GM23338 (cell line): ENCODE data around the gene HMGN3. TPM values are rescaled to one million over a fixed set of nuclear protein-coding genes. Genes with fewer than 3 reads are reported as not detected.

Experiments
- ATAC-seq: fragments of 200-7000 bp; cut with Tn5 transposase; 3 replicates; pipeline ENCODE4 v1.9.1; 2020
- DNase-seq: peaks from one replicate; pipeline ENCODE4 v3.0.0-alpha.2; 2015; ENCODE audit warnings: low spot score
- H2AFZ ChIP-seq: fragments of 200-600 bp; sonication (generic); 2 replicates; pipeline ENCODE4 v1.8.0; 2016; ENCODE audit warnings: antibody characterized with exemption, mild to moderate bottlenecking, moderate library complexity
- H3F3A ChIP-seq: fragments of 200-600 bp; sonication (generic); replicated peaks from 2 replicates; pipeline ENCODE4 v1.8.0; 2017; ENCODE audit warnings: antibody characterized with exemption, mixed run types, low read depth
- H3K27ac ChIP-seq: fragments of 200-600 bp; sonication (generic); 2 replicates; pipeline ENCODE4 v1.6.1; 2016; ENCODE audit warnings: low read depth
- H3K27me3 ChIP-seq: fragments of 200-600 bp; sonication (generic); 2 replicates; pipeline ENCODE4 v1.8.0; 2016; ENCODE audit warnings: mild to moderate bottlenecking, mixed run types, moderate library complexity; ENCODE audit not compliant: insufficient read depth
- H3K36me3 ChIP-seq: fragments of 200-600 bp; sonication (generic); 2 replicates; pipeline ENCODE4 v1.8.0; 2016; ENCODE audit warnings: mild to moderate bottlenecking; ENCODE audit not compliant: insufficient read depth
- H3K4me1 ChIP-seq: fragments of 200-600 bp; sonication (generic); 2 replicates; pipeline ENCODE4 v1.8.0; 2016; ENCODE audit warnings: mild to moderate bottlenecking, moderate library complexity; ENCODE audit not compliant: insufficient read depth
- H3K4me2 ChIP-seq: fragments of 200-600 bp; sonication (generic); 2 replicates; pipeline ENCODE4 v1.7.1; 2017; ENCODE audit warnings: mixed run types
- H3K4me3 ChIP-seq: fragments of 200-600 bp; sonication (generic); 2 replicates; pipeline ENCODE4 v1.6.1; 2016; ENCODE audit warnings: mixed run types
- H3K79me2 ChIP-seq: fragments of 200-600 bp; sonication (generic); replicated peaks from 2 replicates; pipeline ENCODE4 v1.8.0; 2017; ENCODE audit warnings: mild to moderate bottlenecking; ENCODE audit not compliant: insufficient read depth
- H3K9me2 ChIP-seq: fragments of 200-600 bp; sonication (generic); 2 replicates; pipeline ENCODE4 v1.8.0; 2017; ENCODE audit not compliant: insufficient read depth
- H4K20me1 ChIP-seq: fragments of 200-600 bp; sonication (generic); replicated peaks from 2 replicates; pipeline ENCODE4 v1.8.0; 2017; ENCODE audit warnings: mild to moderate bottlenecking; ENCODE audit not compliant: insufficient read depth
- H3K27ac Mint-ChIP-seq: 2 replicates; pipeline ENCODE4 v1.8.0; 2020; ENCODE audit warnings: inconsistent platforms, mild to moderate bottlenecking, moderate library complexity, mixed read lengths
- H3K27me3 Mint-ChIP-seq: 3 replicates; pipeline ENCODE4 v1.8.0; 2022; ENCODE audit warnings: low read depth, mild to moderate bottlenecking, moderate library complexity, mixed read lengths, inconsistent platforms; ENCODE audit not compliant: insufficient read depth, poor library complexity
- H3K36me3 Mint-ChIP-seq: 3 replicates; pipeline ENCODE4 v1.8.0; 2021; ENCODE audit warnings: low read depth, mild to moderate bottlenecking, inconsistent platforms, moderate library complexity, mixed read lengths
- H3K4me1 Mint-ChIP-seq: 3 replicates; pipeline ENCODE4 v1.8.0; 2020; ENCODE audit warnings: mild to moderate bottlenecking, inconsistent platforms, mixed read lengths
- H3K4me3 Mint-ChIP-seq: 3 replicates; pipeline ENCODE4 v1.8.0; 2021; ENCODE audit warnings: moderate library complexity, mild to moderate bottlenecking, inconsistent platforms, mixed read lengths
- H3K9me3 Mint-ChIP-seq: 3 replicates; pipeline ENCODE4 v1.8.0; 2020; ENCODE audit warnings: moderate library complexity, mild to moderate bottlenecking, inconsistent platforms, mixed read lengths
- CREB1 ChIP-seq: fragments of 250-450 bp; sonication (Bioruptor Pico); IDR thresholded peaks from 2 replicates; pipeline ENCODE4 v1.5.0; 2020; ENCODE audit warnings: low read depth, mild to moderate bottlenecking, moderate library complexity
- EZH2 ChIP-seq: fragments of 200-600 bp; sonication (generic); IDR thresholded peaks from one replicate; pipeline ENCODE4 v1.8.0; 2017; ENCODE audit warnings: antibody characterized with exemption, mild to moderate bottlenecking, low read depth; ENCODE audit not compliant: unreplicated experiment
- EZH2phosphoT487 ChIP-seq: fragments of 200-600 bp; sonication (generic); IDR thresholded peaks from one replicate; pipeline ENCODE4 v1.8.1; 2018; ENCODE audit warnings: antibody characterized with exemption; ENCODE audit not compliant: unreplicated experiment
- JUNB ChIP-seq: IDR thresholded peaks from one replicate; pipeline ENCODE4 v1.6.1; 2016; ENCODE audit warnings: antibody characterized with exemption; ENCODE audit not compliant: unreplicated experiment
- NANOG ChIP-seq: IDR thresholded peaks from 2 replicates; pipeline ENCODE4 v1.6.1; 2016; ENCODE audit warnings: antibody characterized with exemption, borderline replicate concordance
- POLR2AphosphoS5 ChIP-seq: IDR thresholded peaks from 2 replicates; pipeline ENCODE4 v1.6.1; 2016; ENCODE audit warnings: antibody characterized with exemption, low read depth
- STAT1 ChIP-seq: IDR thresholded peaks from one replicate; pipeline ENCODE4 v1.6.1; 2016; ENCODE audit warnings: antibody characterized with exemption; ENCODE audit not compliant: unreplicated experiment
- ZNF114 ChIP-seq: fragments of 250-450 bp; sonication (Bioruptor Pico); IDR thresholded peaks from 2 replicates; pipeline ENCODE4 v1.5.0; 2020; ENCODE audit warnings: mild to moderate bottlenecking, moderate library complexity
- ZNF331 ChIP-seq: fragments of 250-450 bp; sonication (Bioruptor Pico); IDR thresholded peaks from 2 replicates; pipeline ENCODE4 v1.5.0; 2020; ENCODE audit warnings: low read depth, mild to moderate bottlenecking, moderate library complexity
- polyA plus RNA-seq: library from polyadenylated mRNA; unstranded; fragments of >200 nt; fragmentation: Nextera tagmentation; extraction: Ambion mirVana; gene quantifications from 2 replicates; pipeline ENCODE4 v1.2.1, GENCODE V29; 2016
- total RNA-seq: library from RNA; depleted of rRNA; stranded (reverse); fragments of >200 nt; shearing (Covaris generic); gene quantifications from 2 replicates; pipeline ENCODE4 v1.2.3, GENCODE V29; 2014
- TF ChIP-seq, protein P1 (sequence below): fragments of 250-450 bp; sonication (Bioruptor Pico); IDR thresholded peaks from 2 replicates; pipeline ENCODE4 v1.5.0; 2020; ENCODE audit warnings: mild to moderate bottlenecking, moderate library complexity
- TF ChIP-seq, protein P2 (sequence below), 2 experiments: fragments of 200-600 bp in 1 of 2; sonication (generic) in 1 of 2; conservative IDR thresholded peaks; 2 replicates each; pipeline versions ENCODE4 v1.5.1 to v1.6.1; 2016 to 2017; ENCODE audit warnings: antibody characterized with exemption in 2 of 2, low read depth in 2 of 2, mild to moderate bottlenecking in 2 of 2, moderate library complexity in 1 of 2
- TF ChIP-seq, protein P3 (sequence below): IDR thresholded peaks from one replicate; pipeline ENCODE4 v1.6.1; 2018; ENCODE audit warnings: antibody characterized with exemption; ENCODE audit not compliant: unreplicated experiment
- TF ChIP-seq, protein P4 (sequence below): IDR thresholded peaks from 2 replicates; pipeline ENCODE4 v1.6.1; 2016; ENCODE audit warnings: antibody characterized with exemption

HMGN3 gene
- total and polyA plus RNA-seq, 2 experiments from 2014 or later: 166 to 956 TPM

DNA sequence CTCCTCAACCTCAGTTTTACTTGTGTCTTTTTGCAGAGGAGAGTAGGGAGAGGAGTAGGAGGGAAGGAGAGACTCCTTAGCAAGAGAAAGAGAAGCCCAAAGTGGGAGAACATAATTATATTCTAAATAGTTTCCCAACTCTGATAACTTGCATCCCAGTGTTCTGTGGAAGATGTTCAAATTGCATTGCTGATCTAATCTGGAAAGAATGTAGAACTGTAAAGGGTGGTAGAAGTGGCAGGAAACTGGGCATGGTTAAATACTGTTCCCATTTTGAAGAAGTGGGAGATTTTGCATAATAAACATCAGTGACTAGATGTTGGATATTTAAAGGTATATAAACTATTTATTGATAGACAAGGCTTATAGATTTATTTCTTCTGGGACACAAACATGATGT lies 42.6 kb upstream of the HMGN3 start:
- no peak overlapping the region for H2AFZ ChIP-seq
- no peak overlapping the region for H3K27ac ChIP-seq
- Mint-ChIP-seq H3K9me3 (peaks cover 14% of the 10 kb centered on the region), H3K27me3 (peaks cover 2% of the 10 kb centered on the region), H3K4me3 (no peak overlapping the region), H3K4me1 (peaks cover 5% of the 10 kb centered on the region; the same call in 2 of the 3 replicates), H3K36me3 (peaks cover 4% of the 10 kb centered on the region; the same call in 2 of the 3 replicates), H3K27ac (no peak overlapping the region)
- no peaks in the 10 kb centered on the region for H3K27me3 ChIP-seq
- DNase-seq (no peak), ATAC-seq (no peak)
- peaks cover 5% of the 10 kb centered on the region; the same call in 1 of the 2 replicates for H3K4me1 ChIP-seq
- no peaks in the 10 kb centered on the region; the same call in 1 of the 2 replicates for H3K36me3 ChIP-seq
- no peak overlapping the region for H3K4me3 ChIP-seq
- TF ChIP-seq POLR2AphosphoS5: no peak
- no peak for TF ChIP-seq ZNF114
- TF ChIP-seq, protein P1, sequence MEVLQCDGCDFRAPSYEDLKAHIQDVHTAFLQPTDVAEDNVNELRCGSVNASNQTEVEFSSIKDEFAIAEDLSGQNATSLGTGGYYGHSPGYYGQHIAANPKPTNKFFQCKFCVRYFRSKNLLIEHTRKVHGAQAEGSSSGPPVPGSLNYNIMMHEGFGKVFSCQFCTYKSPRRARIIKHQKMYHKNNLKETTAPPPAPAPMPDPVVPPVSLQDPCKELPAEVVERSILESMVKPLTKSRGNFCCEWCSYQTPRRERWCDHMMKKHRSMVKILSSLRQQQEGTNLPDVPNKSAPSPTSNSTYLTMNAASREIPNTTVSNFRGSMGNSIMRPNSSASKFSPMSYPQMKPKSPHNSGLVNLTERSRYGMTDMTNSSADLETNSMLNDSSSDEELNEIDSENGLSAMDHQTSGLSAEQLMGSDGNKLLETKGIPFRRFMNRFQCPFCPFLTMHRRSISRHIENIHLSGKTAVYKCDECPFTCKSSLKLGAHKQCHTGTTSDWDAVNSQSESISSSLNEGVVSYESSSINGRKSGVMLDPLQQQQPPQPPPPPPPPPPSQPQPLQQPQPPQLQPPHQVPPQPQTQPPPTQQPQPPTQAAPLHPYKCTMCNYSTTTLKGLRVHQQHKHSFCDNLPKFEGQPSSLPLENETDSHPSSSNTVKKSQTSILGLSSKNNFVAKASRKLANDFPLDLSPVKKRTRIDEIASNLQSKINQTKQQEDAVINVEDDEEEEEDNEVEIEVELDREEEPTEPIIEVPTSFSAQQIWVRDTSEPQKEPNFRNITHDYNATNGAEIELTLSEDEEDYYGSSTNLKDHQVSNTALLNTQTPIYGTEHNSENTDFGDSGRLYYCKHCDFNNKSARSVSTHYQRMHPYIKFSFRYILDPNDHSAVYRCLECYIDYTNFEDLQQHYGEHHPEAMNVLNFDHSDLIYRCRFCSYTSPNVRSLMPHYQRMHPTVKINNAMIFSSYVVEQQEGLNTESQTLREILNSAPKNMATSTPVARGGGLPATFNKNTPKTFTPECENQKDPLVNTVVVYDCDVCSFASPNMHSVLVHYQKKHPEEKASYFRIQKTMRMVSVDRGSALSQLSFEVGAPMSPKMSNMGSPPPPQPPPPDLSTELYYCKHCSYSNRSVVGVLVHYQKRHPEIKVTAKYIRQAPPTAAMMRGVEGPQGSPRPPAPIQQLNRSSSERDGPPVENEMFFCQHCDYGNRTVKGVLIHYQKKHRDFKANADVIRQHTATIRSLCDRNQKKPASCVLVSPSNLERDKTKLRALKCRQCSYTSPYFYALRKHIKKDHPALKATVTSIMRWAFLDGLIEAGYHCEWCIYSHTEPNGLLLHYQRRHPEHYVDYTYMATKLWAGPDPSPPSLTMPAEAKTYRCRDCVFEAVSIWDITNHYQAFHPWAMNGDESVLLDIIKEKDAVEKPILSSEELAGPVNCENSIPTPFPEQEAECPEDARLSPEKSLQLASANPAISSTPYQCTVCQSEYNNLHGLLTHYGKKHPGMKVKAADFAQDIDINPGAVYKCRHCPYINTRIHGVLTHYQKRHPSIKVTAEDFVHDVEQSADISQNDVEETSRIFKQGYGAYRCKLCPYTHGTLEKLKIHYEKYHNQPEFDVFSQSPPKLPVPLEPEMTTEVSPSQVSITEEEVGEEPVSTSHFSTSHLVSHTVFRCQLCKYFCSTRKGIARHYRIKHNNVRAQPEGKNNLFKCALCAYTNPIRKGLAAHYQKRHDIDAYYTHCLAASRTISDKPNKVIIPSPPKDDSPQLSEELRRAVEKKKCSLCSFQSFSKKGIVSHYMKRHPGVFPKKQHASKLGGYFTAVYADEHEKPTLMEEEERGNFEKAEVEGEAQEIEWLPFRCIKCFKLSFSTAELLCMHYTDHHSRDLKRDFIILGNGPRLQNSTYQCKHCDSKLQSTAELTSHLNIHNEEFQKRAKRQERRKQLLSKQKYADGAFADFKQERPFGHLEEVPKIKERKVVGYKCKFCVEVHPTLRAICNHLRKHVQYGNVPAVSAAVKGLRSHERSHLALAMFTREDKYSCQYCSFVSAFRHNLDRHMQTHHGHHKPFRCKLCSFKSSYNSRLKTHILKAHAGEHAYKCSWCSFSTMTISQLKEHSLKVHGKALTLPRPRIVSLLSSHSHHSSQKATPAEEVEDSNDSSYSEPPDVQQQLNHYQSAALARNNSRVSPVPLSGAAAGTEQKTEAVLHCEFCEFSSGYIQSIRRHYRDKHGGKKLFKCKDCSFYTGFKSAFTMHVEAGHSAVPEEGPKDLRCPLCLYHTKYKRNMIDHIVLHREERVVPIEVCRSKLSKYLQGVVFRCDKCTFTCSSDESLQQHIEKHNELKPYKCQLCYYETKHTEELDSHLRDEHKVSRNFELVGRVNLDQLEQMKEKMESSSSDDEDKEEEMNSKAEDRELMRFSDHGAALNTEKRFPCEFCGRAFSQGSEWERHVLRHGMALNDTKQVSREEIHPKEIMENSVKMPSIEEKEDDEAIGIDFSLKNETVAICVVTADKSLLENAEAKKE (CRISPR knock-in tag): no peak
- no peak for TF ChIP-seq JUNB
- TF ChIP-seq STAT1: no peak
- TF ChIP-seq, protein P2, sequence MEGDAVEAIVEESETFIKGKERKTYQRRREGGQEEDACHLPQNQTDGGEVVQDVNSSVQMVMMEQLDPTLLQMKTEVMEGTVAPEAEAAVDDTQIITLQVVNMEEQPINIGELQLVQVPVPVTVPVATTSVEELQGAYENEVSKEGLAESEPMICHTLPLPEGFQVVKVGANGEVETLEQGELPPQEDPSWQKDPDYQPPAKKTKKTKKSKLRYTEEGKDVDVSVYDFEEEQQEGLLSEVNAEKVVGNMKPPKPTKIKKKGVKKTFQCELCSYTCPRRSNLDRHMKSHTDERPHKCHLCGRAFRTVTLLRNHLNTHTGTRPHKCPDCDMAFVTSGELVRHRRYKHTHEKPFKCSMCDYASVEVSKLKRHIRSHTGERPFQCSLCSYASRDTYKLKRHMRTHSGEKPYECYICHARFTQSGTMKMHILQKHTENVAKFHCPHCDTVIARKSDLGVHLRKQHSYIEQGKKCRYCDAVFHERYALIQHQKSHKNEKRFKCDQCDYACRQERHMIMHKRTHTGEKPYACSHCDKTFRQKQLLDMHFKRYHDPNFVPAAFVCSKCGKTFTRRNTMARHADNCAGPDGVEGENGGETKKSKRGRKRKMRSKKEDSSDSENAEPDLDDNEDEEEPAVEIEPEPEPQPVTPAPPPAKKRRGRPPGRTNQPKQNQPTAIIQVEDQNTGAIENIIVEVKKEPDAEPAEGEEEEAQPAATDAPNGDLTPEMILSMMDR (conservative IDR thresholded peaks at IDR 0.05; ENCODE audit: low read depth in 2 of 2): no peak
- no peak for TF ChIP-seq EZH2phosphoT487
- TF ChIP-seq, protein P3, sequence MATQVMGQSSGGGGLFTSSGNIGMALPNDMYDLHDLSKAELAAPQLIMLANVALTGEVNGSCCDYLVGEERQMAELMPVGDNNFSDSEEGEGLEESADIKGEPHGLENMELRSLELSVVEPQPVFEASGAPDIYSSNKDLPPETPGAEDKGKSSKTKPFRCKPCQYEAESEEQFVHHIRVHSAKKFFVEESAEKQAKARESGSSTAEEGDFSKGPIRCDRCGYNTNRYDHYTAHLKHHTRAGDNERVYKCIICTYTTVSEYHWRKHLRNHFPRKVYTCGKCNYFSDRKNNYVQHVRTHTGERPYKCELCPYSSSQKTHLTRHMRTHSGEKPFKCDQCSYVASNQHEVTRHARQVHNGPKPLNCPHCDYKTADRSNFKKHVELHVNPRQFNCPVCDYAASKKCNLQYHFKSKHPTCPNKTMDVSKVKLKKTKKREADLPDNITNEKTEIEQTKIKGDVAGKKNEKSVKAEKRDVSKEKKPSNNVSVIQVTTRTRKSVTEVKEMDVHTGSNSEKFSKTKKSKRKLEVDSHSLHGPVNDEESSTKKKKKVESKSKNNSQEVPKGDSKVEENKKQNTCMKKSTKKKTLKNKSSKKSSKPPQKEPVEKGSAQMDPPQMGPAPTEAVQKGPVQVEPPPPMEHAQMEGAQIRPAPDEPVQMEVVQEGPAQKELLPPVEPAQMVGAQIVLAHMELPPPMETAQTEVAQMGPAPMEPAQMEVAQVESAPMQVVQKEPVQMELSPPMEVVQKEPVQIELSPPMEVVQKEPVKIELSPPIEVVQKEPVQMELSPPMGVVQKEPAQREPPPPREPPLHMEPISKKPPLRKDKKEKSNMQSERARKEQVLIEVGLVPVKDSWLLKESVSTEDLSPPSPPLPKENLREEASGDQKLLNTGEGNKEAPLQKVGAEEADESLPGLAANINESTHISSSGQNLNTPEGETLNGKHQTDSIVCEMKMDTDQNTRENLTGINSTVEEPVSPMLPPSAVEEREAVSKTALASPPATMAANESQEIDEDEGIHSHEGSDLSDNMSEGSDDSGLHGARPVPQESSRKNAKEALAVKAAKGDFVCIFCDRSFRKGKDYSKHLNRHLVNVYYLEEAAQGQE: no peak
- TF ChIP-seq EZH2: no peak
- TF ChIP-seq NANOG: no peak
- TF ChIP-seq, protein P4, sequence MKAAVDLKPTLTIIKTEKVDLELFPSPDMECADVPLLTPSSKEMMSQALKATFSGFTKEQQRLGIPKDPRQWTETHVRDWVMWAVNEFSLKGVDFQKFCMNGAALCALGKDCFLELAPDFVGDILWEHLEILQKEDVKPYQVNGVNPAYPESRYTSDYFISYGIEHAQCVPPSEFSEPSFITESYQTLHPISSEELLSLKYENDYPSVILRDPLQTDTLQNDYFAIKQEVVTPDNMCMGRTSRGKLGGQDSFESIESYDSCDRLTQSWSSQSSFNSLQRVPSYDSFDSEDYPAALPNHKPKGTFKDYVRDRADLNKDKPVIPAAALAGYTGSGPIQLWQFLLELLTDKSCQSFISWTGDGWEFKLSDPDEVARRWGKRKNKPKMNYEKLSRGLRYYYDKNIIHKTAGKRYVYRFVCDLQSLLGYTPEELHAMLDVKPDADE: no peak
- no peak for TF ChIP-seq CREB1 (CRISPR knock-in tag)
- TF ChIP-seq ZNF331 (CRISPR knock-in tag): no peak
- H3K79me2 ChIP-seq: no peaks in the 10 kb centered on the region
- no peaks in the 10 kb centered on the region for H4K20me1 ChIP-seq
- H3K9me2 ChIP-seq: peaks cover 5% of the 10 kb centered on the region; the same call in 1 of the 2 replicates
- H3K4me2 ChIP-seq: no peak overlapping the region
- no peaks in the 10 kb centered on the region for H3F3A ChIP-seq
